Immature natural killer cell (primary cell): ENCODE results near the gene PICALM. TPM values are rescaled to one million over a fixed set of nuclear protein-coding genes. Genes with fewer than 3 reads are reported as not detected.

ENCODE experiments used
- DNase-seq, 3 donors: peaks; one replicate each; pipeline ENCODE4 v3.0.0; 2022; ENCODE audit warnings: mixed read lengths in 1 of 3
- H3K27ac Mint-ChIP-seq, 6 donors: one replicate each; pipeline ENCODE4 v1.8.0; 2020; ENCODE audit warnings: mixed read lengths in 6 of 6, mild to moderate bottlenecking in 5 of 6, inconsistent platforms in 4 of 6, moderate library complexity in 3 of 6
- H3K27me3 Mint-ChIP-seq, 3 donors: one replicate each; pipeline ENCODE4 v1.8.0; 2020 to 2021; ENCODE audit warnings: low read depth in 3 of 3, mild to moderate bottlenecking in 3 of 3, mixed read lengths in 3 of 3, moderate library complexity in 3 of 3, inconsistent platforms in 1 of 3
- H3K36me3 Mint-ChIP-seq, 3 donors: one replicate each; pipeline ENCODE4 v1.8.0; 2020; ENCODE audit warnings: mixed read lengths in 3 of 3, inconsistent platforms in 2 of 3, mild to moderate bottlenecking in 2 of 3
- H3K4me1 Mint-ChIP-seq, 2 donors: one replicate each; pipeline ENCODE4 v1.8.0; 2020; ENCODE audit warnings: inconsistent platforms in 2 of 2, mild to moderate bottlenecking in 2 of 2, mixed read lengths in 2 of 2, moderate library complexity in 1 of 2
- H3K4me3 Mint-ChIP-seq, 5 donors: one replicate each; pipeline ENCODE4 v1.8.0; 2020; ENCODE audit warnings: mild to moderate bottlenecking in 5 of 5, mixed read lengths in 5 of 5, inconsistent platforms in 3 of 5, moderate library complexity in 3 of 5
- H3K9me3 Mint-ChIP-seq, 6 donors: one replicate each; pipeline ENCODE4 v1.8.0; 2020; ENCODE audit warnings: mild to moderate bottlenecking in 6 of 6, mixed read lengths in 6 of 6, inconsistent platforms in 4 of 6, moderate library complexity in 3 of 6
- polyA plus RNA-seq, 3 donors: library from polyadenylated mRNA; unstranded; fragments of 300-500 nt; fragmentation: Illumina TruSeq; gene quantifications; one replicate each; pipeline ENCODE4 v1.2.3, GENCODE V29; 2021

The PICALM gene
- polyA plus RNA-seq, 3 donors from 2014 or later, result 20.8 to 39.4 (median 22.4) TPM

DNA sequence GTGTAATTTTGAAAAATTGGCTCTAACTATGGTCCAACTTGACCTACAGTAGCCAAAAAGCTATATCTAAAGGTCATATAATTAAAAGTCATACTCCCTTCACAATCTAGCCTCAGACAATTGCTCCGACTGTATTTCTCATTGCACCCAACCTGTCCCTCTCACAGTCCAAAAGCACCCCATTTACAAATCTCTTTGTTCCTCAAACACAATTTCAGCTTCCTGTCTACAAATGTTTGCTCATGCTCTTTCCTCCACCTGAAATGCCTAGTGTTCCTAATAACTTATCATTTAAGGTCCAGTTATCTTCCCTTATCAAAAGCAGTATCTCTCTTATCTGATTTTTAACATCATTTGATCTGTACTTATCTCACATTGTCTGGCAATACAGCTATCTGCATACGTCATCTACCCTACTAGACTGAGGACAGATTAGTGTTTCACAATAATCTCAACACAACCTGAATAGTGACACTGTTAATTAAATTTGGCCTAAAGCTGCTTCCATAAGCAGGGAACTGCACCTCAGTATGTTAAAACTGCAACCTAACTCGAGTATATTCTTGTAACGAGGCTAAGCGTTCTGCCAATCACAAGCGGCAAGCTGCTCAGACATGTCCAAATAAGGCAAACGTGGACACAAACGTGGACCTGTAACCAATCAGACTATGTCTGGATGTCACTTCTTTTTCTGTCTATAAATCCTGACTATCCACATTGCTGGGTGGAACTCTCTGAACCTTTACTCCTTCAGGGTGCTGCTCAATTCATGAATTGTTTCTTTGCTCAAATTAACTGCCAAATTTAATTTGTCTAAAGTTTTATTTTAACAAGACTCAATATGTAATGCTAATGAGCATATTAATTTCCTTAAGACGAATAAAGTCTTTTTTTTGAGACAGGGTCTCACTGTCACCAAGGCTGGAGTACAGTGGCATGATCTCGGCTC lies 15.9 kb downstream of the PICALM start:
- H3K4me3 Mint-ChIP-seq, result peak overlapping the region; percentile 8 to 76 (median 52)

DNA sequence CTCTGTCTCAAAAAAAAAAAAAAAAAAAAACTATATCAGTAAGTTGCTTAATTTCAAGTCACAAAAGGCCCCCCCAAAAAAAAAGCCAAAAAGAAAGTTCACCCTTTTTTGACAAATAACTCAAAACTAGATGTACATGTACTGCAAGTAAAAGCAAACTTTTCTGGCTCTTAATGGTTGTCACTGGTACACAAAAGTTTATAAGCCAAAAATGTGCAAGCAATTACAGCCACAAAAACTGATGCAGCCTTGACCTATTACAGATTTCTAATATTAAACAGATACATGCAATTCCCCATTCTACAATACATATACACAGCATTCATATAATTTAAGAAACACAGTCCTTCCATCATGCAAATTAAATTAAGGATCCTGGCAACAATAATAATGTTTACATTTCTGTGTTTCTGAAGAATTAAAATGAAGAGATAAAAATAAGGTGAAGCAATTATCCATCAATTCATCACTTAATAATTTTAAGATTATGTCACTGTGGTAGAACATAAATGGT lies 18.6 kb downstream of the PICALM start:
- H3K27me3 Mint-ChIP-seq, result no peaks in the 10 kb centered on the region
- H3K9me3 Mint-ChIP-seq, result no peaks in the 10 kb centered on the region
- peaks cover 97 to 100% of the 10 kb centered on the region in 2 donors for H3K4me1 Mint-ChIP-seq
- no peaks in the 10 kb centered on the region for H3K36me3 Mint-ChIP-seq
- H3K27ac Mint-ChIP-seq, result peak overlapping the region; percentile 28 to 73 (median 64)
- DNase-seq, result no peak
- peak overlapping the region in 4 of 5 donors; percentile 3 to 59 (median 50) for H3K4me3 Mint-ChIP-seq

More for the DNA sequence above, 15.9 kb downstream of the PICALM start:
- peaks cover 0 to 4% (median 0%) of the 10 kb centered on the region in 3 donors for H3K27me3 Mint-ChIP-seq
- H3K27ac Mint-ChIP-seq, result peak overlapping the region; percentile 32 to 82 (median 50)
- H3K9me3 Mint-ChIP-seq, result no peaks in the 10 kb centered on the region
- H3K4me1 Mint-ChIP-seq, result peaks cover 98 to 100% of the 10 kb centered on the region in 2 donors
- H3K36me3 Mint-ChIP-seq, result no peaks in the 10 kb centered on the region
- DNase-seq, result peak in 1 of 3 donors; percentile 32

DNA sequence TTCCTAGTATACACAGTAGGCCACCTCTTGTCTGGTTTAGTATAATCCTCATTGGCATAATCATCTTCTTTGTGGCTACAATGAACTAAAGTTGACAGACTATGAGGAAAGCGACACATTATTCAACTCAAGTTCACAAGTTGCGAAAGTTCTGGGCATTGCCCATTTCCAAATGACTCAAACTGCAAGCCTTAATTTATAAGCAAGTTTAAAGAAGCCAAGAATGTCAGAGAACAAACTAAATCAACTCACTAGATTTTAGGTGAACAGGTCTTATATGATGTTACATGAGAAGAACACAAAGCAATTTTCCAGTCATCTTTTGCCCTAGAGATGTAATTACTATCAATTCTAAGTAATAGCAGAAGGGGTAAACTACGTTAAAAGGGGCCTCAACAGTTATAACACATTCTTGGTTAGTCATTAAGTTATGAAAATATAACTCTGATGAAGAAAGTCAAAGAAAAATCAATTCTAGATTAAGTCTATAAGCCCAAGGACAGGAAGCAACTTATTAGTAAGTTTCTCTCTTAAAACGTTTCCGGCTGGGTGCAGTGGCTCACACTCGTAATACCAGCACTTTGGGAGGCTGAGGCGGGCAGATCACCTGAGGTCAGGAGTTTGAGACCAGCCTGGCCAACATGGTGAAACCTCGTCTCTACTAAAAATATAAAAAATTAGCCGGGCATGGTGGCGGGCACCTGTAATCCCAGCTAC lies 21.5 kb downstream of the PICALM start:
- peaks cover 95 to 100% of the 10 kb centered on the region in 2 donors for H3K4me1 Mint-ChIP-seq
- DNase-seq, result peak in 2 of 3 donors; percentile 14 to 46
- H3K27ac Mint-ChIP-seq, result peak overlapping the region; percentile 83 to 93 (median 88)
- H3K4me3 Mint-ChIP-seq, result peak overlapping the region; percentile 58 to 88 (median 70)
- no peaks in the 10 kb centered on the region for H3K9me3 Mint-ChIP-seq
- no peaks in the 10 kb centered on the region for H3K27me3 Mint-ChIP-seq
- H3K36me3 Mint-ChIP-seq, result no peaks in the 10 kb centered on the region

DNA sequence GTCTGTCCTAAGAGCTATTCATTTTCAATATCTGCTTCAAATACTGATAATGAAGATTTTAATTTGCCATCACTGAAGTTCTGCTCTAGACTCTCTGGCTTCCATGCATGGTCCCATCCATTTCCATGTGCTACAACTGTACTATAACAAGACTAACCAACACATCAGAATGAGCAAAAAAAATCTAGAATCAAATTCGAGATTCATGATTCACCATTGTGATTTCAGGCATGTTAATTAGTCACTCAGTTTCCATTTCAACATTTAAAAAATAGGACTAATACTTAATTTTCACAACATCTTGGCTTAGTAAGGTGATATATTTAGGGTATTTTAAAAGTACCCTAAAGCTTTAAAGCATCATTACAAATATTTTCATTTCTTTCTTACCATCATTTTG lies 22.8 kb downstream of the PICALM start:
- Mint-ChIP-seq H3K27me3 (no peaks in the 10 kb centered on the region), H3K9me3 (no peaks in the 10 kb centered on the region), H3K36me3 (no peaks in the 10 kb centered on the region), H3K4me3 (peak overlapping the region; percentile 26 to 88 (median 68)), H3K27ac (peak overlapping the region; percentile 78 to 93 (median 86)), H3K4me1 (peaks cover 91 to 100% of the 10 kb centered on the region in 2 donors)
- DNase-seq, result no peak

DNA sequence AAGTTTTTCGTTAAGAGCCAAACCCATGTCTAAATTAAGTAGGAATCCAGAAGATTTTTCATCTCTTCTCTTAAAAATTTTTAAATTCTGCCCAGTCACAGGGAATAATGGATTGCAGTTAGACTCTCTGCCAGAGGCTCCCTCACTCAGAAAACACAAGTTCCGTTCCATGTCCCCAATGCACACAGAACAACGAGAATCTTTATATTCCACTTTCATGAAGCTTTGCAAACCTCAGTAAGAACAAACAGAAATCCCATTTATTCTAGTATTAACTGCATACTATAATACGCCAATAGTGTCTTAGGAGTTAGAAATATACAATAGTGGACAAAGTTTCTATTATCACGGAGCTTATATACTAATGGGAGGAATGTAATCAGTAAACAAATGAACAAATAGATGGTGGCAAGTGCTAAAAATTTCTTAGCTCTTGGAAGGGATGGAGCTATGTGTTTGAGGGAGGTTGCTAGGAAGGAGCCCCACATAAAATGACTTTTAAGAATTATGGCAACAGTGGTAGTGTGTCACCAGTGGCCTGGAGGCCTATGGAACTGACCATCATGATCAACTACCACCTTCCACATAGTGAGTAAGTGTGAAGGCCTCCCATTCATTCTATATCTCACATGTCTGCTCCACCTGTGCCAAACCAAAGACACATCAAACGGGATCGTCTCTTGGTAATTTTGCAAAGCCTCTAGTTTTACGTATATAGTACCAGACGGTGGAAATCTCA lies 24.9 kb downstream of the PICALM start:
- peaks cover 81 to 99% of the 10 kb centered on the region in 2 donors for H3K4me1 Mint-ChIP-seq
- H3K27me3 Mint-ChIP-seq, result no peaks in the 10 kb centered on the region
- H3K9me3 Mint-ChIP-seq, result no peaks in the 10 kb centered on the region
- no peaks in the 10 kb centered on the region for H3K36me3 Mint-ChIP-seq
- no peak for DNase-seq
- H3K4me3 Mint-ChIP-seq, result peak overlapping the region; percentile 1 to 75 (median 39)
- peak overlapping the region; percentile 46 to 82 (median 66) for H3K27ac Mint-ChIP-seq

DNA sequence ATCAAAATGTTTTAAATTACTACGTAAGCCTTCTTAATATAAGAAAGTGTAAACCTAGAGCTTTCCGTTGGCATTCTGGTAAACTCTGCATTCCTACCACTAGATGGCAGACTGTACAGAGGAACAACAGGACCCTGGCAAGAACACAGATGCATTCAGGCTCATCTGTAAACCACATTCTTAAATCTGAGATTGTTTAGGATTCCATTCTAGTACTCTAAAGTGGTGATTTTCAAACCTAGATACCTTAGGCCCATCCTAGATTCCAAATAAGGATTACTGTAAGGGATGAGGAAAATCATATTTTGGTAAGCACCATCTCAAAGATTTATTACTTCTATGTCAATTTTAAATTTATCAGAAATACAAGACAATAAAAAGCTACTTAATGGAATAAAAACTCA lies 26.9 kb downstream of the PICALM start:
- Mint-ChIP-seq H3K27me3 (no peaks in the 10 kb centered on the region), H3K4me1 (peaks cover 66 to 86% of the 10 kb centered on the region in 2 donors), H3K27ac (peak overlapping the region; percentile 39 to 89 (median 82)), H3K4me3 (peak overlapping the region in 3 of 5 donors; percentile 21 to 41 (median 26)), H3K9me3 (no peaks in the 10 kb centered on the region), H3K36me3 (no peaks in the 10 kb centered on the region)
- peak; percentile 69 to 77 (median 73) for DNase-seq

DNA sequence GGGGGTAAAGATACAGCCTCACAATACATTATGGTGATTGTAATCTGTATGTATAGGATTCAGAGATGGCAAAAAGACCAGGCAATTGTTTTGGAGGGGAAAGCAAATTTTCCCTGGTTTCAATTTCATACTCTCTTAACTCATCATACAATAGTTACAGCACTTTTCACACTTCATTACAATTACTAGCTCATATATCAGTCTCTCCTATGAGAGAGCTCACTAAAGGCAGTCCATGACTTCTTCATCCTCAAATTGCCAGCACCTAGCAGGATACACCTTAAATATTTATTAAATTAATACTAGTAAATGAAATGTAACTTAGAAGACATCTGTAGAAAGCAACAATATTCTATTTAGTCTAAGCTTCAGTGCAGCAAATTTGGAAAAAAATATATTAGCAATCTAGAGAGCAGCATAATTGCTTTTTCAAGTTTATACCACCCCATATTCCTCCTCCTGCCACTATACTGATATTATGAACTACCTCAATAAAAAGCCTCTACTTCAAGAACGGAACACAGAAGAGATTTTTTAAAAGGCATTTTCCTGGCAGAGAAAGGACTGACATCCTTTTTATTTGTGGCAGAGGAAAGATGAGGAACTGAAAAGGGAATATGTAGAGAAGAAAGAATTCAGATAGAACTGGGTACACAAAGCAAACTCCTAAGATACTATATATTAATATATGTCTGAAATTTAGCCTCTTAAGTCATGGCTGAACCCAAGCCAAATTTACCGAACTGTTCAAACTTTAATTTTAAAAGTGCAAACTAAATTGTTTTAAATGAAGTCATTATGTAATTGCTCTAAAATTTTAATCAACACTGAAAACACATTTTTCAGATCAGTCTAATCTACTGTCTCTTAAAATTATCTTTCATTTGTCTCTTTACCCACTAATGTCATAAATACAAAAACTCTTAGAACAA lies 27.7 kb downstream of the PICALM start:
- peak overlapping the region; percentile 68 to 86 (median 80) for H3K27ac Mint-ChIP-seq
- peak overlapping the region in 2 of 5 donors; percentile 26 to 29 for H3K4me3 Mint-ChIP-seq
- no peak for DNase-seq
- no peaks in the 10 kb centered on the region for H3K9me3 Mint-ChIP-seq
- H3K27me3 Mint-ChIP-seq, result no peaks in the 10 kb centered on the region
- H3K4me1 Mint-ChIP-seq, result peaks cover 63 to 84% of the 10 kb centered on the region in 2 donors
- H3K36me3 Mint-ChIP-seq, result no peaks in the 10 kb centered on the region

DNA sequence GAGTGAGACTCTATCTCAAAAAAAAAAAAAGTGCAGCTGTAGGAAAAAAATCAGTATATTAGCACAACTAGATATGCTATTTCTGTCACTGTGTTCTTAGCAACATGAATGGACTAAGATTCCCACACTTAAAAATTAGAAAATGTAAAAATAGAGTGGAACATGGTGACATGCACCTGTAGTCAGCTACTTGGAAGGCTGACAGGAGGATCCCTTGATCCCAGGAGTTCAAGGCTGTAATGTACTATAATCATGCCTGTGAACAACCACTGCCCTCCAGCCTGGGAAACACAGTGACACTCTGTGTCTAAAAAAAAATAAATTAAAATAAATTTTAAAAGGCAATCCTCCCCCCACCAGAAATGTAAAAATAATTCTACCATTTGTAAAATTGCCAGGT lies 29.8 kb downstream of the PICALM start:
- H3K4me1 Mint-ChIP-seq, result peaks cover 62 to 84% of the 10 kb centered on the region in 2 donors
- no peak overlapping the region for H3K4me3 Mint-ChIP-seq
- DNase-seq, result no peak
- peaks cover 0 to 1% (median 0%) of the 10 kb centered on the region in 3 donors for H3K27me3 Mint-ChIP-seq
- no peaks in the 10 kb centered on the region for H3K36me3 Mint-ChIP-seq
- H3K27ac Mint-ChIP-seq, result peak overlapping the region in 3 of 6 donors; percentile 49 to 80 (median 64)
- no peaks in the 10 kb centered on the region for H3K9me3 Mint-ChIP-seq

DNA sequence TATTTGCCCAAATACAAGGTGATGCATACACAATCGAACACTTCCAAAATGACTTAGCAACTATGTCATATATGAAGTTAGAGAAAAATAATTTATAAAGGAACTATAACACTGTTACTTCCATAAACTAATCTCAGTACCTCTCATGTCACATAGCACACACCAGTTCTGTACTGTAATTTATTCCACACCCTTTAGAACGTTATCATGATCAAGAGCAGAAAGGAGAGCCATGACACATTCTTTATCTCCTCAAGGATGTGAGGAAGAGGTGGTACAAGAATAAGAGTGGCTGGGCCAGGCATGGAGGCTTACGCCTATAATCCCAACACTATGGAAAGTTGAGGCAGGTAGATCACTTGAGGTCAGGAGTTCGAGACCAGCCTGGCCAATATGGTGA lies 31.1 kb downstream of the PICALM start:
- Mint-ChIP-seq H3K27me3 (peaks cover 0 to 1% (median 0%) of the 10 kb centered on the region in 3 donors), H3K4me1 (peaks cover 63 to 84% of the 10 kb centered on the region in 2 donors), H3K9me3 (no peaks in the 10 kb centered on the region)

DNA sequence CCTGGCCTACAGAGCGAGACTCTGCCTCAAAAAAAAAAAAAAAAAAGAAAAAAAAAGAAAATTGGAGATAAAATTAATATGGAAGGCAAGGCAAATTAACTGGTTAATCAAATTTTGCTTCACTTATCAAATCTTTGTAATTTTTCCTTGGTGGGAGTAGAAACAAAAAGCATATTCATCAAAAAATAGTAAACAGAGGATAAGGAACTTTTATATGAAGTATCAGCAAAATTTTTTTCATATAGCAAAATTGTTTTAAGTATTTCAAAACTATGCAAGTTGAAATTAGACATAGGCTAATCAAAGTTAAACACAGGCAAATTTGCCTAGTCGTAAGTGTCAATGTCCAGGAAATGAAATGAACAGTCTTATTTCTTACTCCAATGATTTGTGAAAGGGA lies 33.0 kb downstream of the PICALM start:
- H3K27me3 Mint-ChIP-seq, result peaks cover 0 to 1% (median 0%) of the 10 kb centered on the region in 3 donors
- H3K36me3 Mint-ChIP-seq, result no peaks in the 10 kb centered on the region
- H3K4me1 Mint-ChIP-seq, result peaks cover 66 to 84% of the 10 kb centered on the region in 2 donors
- H3K27ac Mint-ChIP-seq, result peak overlapping the region; percentile 45 to 74 (median 71)
- no peak overlapping the region for H3K4me3 Mint-ChIP-seq
- no peak for DNase-seq
- H3K9me3 Mint-ChIP-seq, result no peaks in the 10 kb centered on the region

More for the DNA sequence above, 31.1 kb downstream of the PICALM start:
- no peak for DNase-seq
- H3K36me3 Mint-ChIP-seq, result no peaks in the 10 kb centered on the region
- H3K27ac Mint-ChIP-seq, result peak overlapping the region; percentile 14 to 58 (median 27)
- H3K4me3 Mint-ChIP-seq, result no peak overlapping the region

DNA sequence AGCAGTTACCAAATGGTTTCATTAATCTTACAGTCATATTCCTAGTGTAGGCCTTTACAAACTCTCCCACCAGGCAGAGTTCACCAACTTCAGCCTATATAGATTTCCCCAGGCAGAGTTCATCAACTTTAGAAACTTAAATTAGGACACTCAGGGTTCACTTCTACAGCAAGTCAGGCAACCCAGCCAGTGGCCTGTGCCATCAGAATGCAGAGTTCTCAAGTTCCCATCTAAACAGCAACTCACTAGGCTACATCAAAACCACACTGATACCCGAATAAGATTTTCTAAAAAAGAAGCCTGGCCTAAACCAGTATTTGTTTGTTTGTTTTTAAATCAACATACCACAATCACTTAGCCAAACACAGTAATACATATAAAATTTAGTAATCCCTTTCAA lies 33.7 kb downstream of the PICALM start:
- Mint-ChIP-seq H3K4me3 (peak overlapping the region in 1 of 5 donors; percentile 11), H3K4me1 (peaks cover 68 to 84% of the 10 kb centered on the region in 2 donors), H3K27ac (peak overlapping the region; percentile 0 to 81 (median 66)), H3K27me3 (peaks cover 0 to 1% (median 0%) of the 10 kb centered on the region in 3 donors), H3K9me3 (no peaks in the 10 kb centered on the region), H3K36me3 (no peaks in the 10 kb centered on the region)
- no peak for DNase-seq

DNA sequence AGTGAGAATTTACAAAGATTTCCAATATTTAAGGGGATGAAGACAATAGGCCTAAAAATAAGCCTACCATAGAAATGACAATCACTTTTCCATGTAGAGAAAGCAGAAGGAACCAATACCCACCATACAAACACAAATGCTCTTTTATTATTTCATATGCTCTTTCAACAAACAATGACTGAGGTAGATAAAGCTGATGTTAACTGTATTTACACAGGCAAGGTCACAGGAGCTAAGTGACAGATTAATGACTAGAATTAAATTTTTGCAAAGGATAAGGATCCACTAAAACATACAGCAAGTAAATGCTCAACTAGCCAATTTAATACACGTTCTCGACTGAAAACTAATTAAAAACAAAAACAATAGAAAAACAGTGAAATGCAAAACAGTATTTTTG lies 34.2 kb downstream of the PICALM start:
- peak overlapping the region in 3 of 5 donors; percentile 5 to 42 (median 8) for H3K4me3 Mint-ChIP-seq
- peaks cover 0 to 1% (median 0%) of the 10 kb centered on the region in 3 donors for H3K36me3 Mint-ChIP-seq
- H3K9me3 Mint-ChIP-seq, result no peaks in the 10 kb centered on the region
- peaks cover 0 to 1% (median 0%) of the 10 kb centered on the region in 3 donors for H3K27me3 Mint-ChIP-seq
- peaks cover 67 to 84% of the 10 kb centered on the region in 2 donors for H3K4me1 Mint-ChIP-seq
- DNase-seq, result no peak
- H3K27ac Mint-ChIP-seq, result peak overlapping the region; percentile 0 to 81 (median 66)
